HFFc6 (cell line): ENCODE measurements around the gene AKIRIN1. TPM values are rescaled to one million over a fixed set of nuclear protein-coding genes. Genes with fewer than 3 reads are reported as not detected.
"Not testable (repeated sequence)": the region's sequence is repeated elsewhere in the genome, so short reads cannot be mapped to it uniquely, and the experiment has no call there.

Source experiments
- DNase-seq: peaks from one replicate; pipeline ENCODE4 v3.0.0-alpha.2; 2018
- H3K27ac Mint-ChIP-seq: 2 replicates; pipeline ENCODE4 v1.8.0; 2020; ENCODE audit warnings: mild to moderate bottlenecking, mixed read lengths
- H3K27me3 Mint-ChIP-seq: 2 replicates; pipeline ENCODE4 v1.8.0; 2021; ENCODE audit warnings: mild to moderate bottlenecking, moderate library complexity, mixed read lengths; ENCODE audit not compliant: insufficient read depth
- H3K36me3 Mint-ChIP-seq: 2 replicates; pipeline ENCODE4 v1.8.0; 2021; ENCODE audit warnings: low read depth, mixed read lengths
- H3K4me1 Mint-ChIP-seq: 2 replicates; pipeline ENCODE4 v1.8.0; 2020; ENCODE audit warnings: low read depth, mixed read lengths
- H3K4me3 Mint-ChIP-seq: 2 replicates; pipeline ENCODE4 v1.8.0; 2020; ENCODE audit warnings: mild to moderate bottlenecking, moderate library complexity, mixed read lengths
- H3K9me3 Mint-ChIP-seq: 2 replicates; pipeline ENCODE4 v1.8.0; 2020; ENCODE audit warnings: mild to moderate bottlenecking, mixed read lengths
- CTCF ChIP-seq: fragments of 200-600 bp; sonication (generic); IDR thresholded peaks from 2 replicates; pipeline ENCODE4 v1.5.0; 2021; ENCODE audit warnings: antibody characterized with exemption, mild to moderate bottlenecking
- total RNA-seq, 6 experiments: library from RNA; stranded (reverse); fragmentation: NEBNext Ultra II Directional; extraction: Animal tissue kit (Norgen Biotek cat#: 25700); gene quantifications; 2 replicates in 1 of 6; 3 replicates in 5 of 6; pipeline ENCODE4 v1.2.3, GENCODE V29; 2021

Gene AKIRIN1
- total RNA-seq, 6 experiments from 2014 or later = 63.3 to 78.7 (median 71.2) TPM

- H3K4me3 Mint-ChIP-seq = no peak overlapping the region
- peaks cover 1% of the 10 kb centered on the region; the same call in 1 of the 2 replicates for H3K27me3 Mint-ChIP-seq
- peaks cover 43% of the 10 kb centered on the region for H3K4me1 Mint-ChIP-seq
- H3K9me3 Mint-ChIP-seq = no peaks in the 10 kb centered on the region
- H3K27ac Mint-ChIP-seq = peak overlapping the region; percentile 45; the same call in 1 of the 2 replicates
- DNase-seq = no peak
- TF ChIP-seq CTCF = no peak
- H3K36me3 Mint-ChIP-seq = peaks cover 49% of the 10 kb centered on the region
Observed at GRCh38 chr1:39001516-39002421, 10.7 kb downstream of the AKIRIN1 start.

DNA sequence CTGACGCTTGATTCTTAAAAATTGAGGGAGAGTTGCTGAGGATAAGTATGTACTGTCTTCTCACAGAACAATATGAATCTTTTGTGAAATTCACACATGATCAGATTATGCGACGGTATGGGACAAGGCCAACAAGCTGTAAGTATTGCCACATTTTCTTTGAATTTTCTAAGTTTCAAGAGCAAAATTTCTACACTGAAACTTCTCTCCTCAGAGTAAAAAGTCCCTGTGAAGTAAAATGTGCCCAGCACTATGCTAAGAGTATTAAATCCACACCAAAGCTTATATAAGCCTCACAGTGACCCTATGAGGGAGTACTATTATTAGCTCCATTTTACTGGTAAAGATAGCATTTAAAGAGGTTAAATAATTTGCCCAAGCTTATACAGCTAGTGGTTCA is 12.2 kb downstream of the AKIRIN1 start:
- Mint-ChIP-seq H3K27ac (peak overlapping the region; percentile 67), H3K36me3 (peaks cover 57% of the 10 kb centered on the region), H3K27me3 (peaks cover 1% of the 10 kb centered on the region; the same call in 1 of the 2 replicates), H3K4me1 (peaks cover 30% of the 10 kb centered on the region), H3K9me3 (no peaks in the 10 kb centered on the region), H3K4me3 (no peak overlapping the region; the same call in 1 of the 2 replicates)
- no peak for DNase-seq
- TF ChIP-seq CTCF = no peak

- peak; percentile 22 for DNase-seq
- Mint-ChIP-seq H3K36me3 (peaks cover 59% of the 10 kb centered on the region), H3K27me3 (peaks cover 1% of the 10 kb centered on the region; the same call in 1 of the 2 replicates), H3K4me1 (peaks cover 30% of the 10 kb centered on the region), H3K9me3 (no peaks in the 10 kb centered on the region), H3K4me3 (no peak overlapping the region), H3K27ac (peak overlapping the region; percentile 67)
- TF ChIP-seq CTCF = no peak
Observed at GRCh38 chr1:39003794-39004193, 12.7 kb downstream of the AKIRIN1 start.

GRCh38 chr1:39006287-39006686 is 15.2 kb downstream of the AKIRIN1 start:
- peaks cover 49% of the 10 kb centered on the region for H3K36me3 Mint-ChIP-seq
- H3K4me1 Mint-ChIP-seq = peaks cover 30% of the 10 kb centered on the region
- no peak for TF ChIP-seq CTCF
- H3K27ac Mint-ChIP-seq = no peak overlapping the region
- no peak overlapping the region for H3K4me3 Mint-ChIP-seq
- no peak for DNase-seq
- H3K27me3 Mint-ChIP-seq = peaks cover 1% of the 10 kb centered on the region; the same call in 1 of the 2 replicates
- H3K9me3 Mint-ChIP-seq = no peaks in the 10 kb centered on the region

GRCh38 chr1:39006726-39007645 is 15.9 kb downstream of the AKIRIN1 start:
- peaks cover 24% of the 10 kb centered on the region for H3K4me1 Mint-ChIP-seq
- TF ChIP-seq CTCF = no peak
- H3K4me3 Mint-ChIP-seq = no peak overlapping the region
- DNase-seq = no peak
- H3K27ac Mint-ChIP-seq = no peak overlapping the region
- peaks cover 1% of the 10 kb centered on the region; the same call in 1 of the 2 replicates for H3K27me3 Mint-ChIP-seq
- H3K9me3 Mint-ChIP-seq = no peaks in the 10 kb centered on the region
- peaks cover 47% of the 10 kb centered on the region for H3K36me3 Mint-ChIP-seq

GRCh38 chr1:39014956-39015355 is 23.9 kb downstream of the AKIRIN1 start:
- not testable (repeated sequence) for DNase-seq, H3K36me3 Mint-ChIP-seq, H3K27ac Mint-ChIP-seq, H3K27me3 Mint-ChIP-seq, H3K4me1 Mint-ChIP-seq, H3K4me3 Mint-ChIP-seq, H3K9me3 Mint-ChIP-seq
